ENCODE results near the gene F2R. TPM values are rescaled to one million over a fixed set of nuclear protein-coding genes. Genes with fewer than 3 reads are reported as not detected.

F2R gene
- total RNA-seq: 1 to 10 TPM; 2.5 to 3.5 TPM

- intact Hi-C loops (cut with micrococcal nuclease): no loop called here
- Mint-ChIP-seq H3K4me1 (ENCODE audit: low read depth) (peaks cover 32% of the 10 kb centered on the region), H3K27me3 (peaks cover 42% of the 10 kb centered on the region), H3K9me3 (no peaks in the 10 kb centered on the region), H3K36me3 (ENCODE audit: low read depth) (no peaks in the 10 kb centered on the region), H3K27ac (peak within 1 kb of the TSS; percentile 46), H3K4me3 (peak within 1 kb of the TSS; percentile 73)
- ATAC-seq (peak; percentile 81), DNase-seq (peak; percentile 58)
- ChIA-PET POLR2A (interaction anchor here (1.1 kb wide), 1 partner anchor 24 kb away, joined by 4 read pairs; no protein-coding TSS in a partner anchor), CTCF (interaction anchor here (1.6 to 5.9 kb wide), 2 partner anchors 24 to 59 kb away, joined by 6 to 23 read pairs; no protein-coding TSS in a partner anchor)
- TF ChIP-seq CTCF (IDR thresholded peaks at IDR 0.05): peak; percentile 83
Observed at GRCh38 chr5:76715736-76716455, at the start of gene F2R. TSS of gene F2R (plus strand) at chr5:76716126. CDS start at chr5:76716308, 182 bp downstream.

- Mint-ChIP-seq H3K4me3 (no peak overlapping the region), H3K9me3 (no peaks in the 10 kb centered on the region), H3K27ac (no peak overlapping the region), H3K27me3 (no peaks in the 10 kb centered on the region), H3K4me1 (ENCODE audit: low read depth) (no peaks in the 10 kb centered on the region), H3K36me3 (ENCODE audit: low read depth) (peaks cover 30% of the 10 kb centered on the region)
- intact Hi-C loops (cut with micrococcal nuclease): no loop called here
- CTCF ChIA-PET: interaction anchor here (1.3 kb wide), 1 partner anchor 26 kb away, joined by 4 read pairs; no protein-coding TSS in a partner anchor
- POLR2A ChIA-PET: no interaction called here
- no peak for TF ChIP-seq CTCF (IDR thresholded peaks at IDR 0.05)
- DNase-seq (no peak), ATAC-seq (no peak)
Observed at GRCh38 chr5:76667495-76667894, 48.4 kb upstream of the F2R start.

DNA sequence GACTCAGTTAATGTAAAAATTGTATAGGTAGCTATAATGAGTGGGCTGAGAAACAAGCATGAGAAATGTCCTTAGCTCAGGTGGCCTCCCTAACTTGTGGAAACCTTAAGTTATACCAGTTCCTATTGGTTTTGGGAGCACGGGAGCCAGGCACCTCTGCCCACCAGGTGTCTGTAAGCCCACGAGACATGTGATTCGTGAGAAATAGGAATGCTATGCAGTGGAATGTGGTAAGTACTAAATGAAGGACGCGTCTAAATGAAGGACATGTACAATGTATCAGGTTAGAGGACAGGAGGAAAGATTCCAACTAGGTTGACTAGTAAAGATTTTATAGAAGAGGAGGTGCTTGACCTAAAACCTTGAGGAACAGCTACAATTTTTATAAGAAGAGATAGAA, 46.7 kb upstream of the F2R start:
- ChIA-PET CTCF (interaction anchor here (2.9 kb wide), 1 partner anchor 105 kb away, joined by 14 read pairs; no protein-coding TSS in a partner anchor), POLR2A (no interaction called here)
- Mint-ChIP-seq H3K4me3 (no peak overlapping the region), H3K9me3 (no peaks in the 10 kb centered on the region), H3K36me3 (ENCODE audit: low read depth) (peaks cover 34% of the 10 kb centered on the region), H3K4me1 (ENCODE audit: low read depth) (no peaks in the 10 kb centered on the region), H3K27me3 (no peaks in the 10 kb centered on the region), H3K27ac (no peak overlapping the region)
- intact Hi-C loops (cut with micrococcal nuclease): no loop called here
- DNase-seq (no peak), ATAC-seq (no peak)
- no peak for TF ChIP-seq CTCF (IDR thresholded peaks at IDR 0.05)

GRCh38 chr5:76670508-76670907, 45.4 kb upstream of the F2R start:
- ATAC-seq (no peak), DNase-seq (no peak)
- H3K27me3 Mint-ChIP-seq: no peaks in the 10 kb centered on the region
- ChIA-PET POLR2A (no interaction called here), CTCF (interaction anchor here (1.1 to 2.9 kb wide), 2 partner anchors 69 to 104 kb away, joined by 4 to 14 read pairs; no protein-coding TSS in a partner anchor)
- H3K27ac Mint-ChIP-seq: no peak overlapping the region
- intact Hi-C loops (cut with micrococcal nuclease): no loop called here
- H3K36me3 Mint-ChIP-seq (ENCODE audit: low read depth): peaks cover 30% of the 10 kb centered on the region
- H3K4me3 Mint-ChIP-seq: no peak overlapping the region
- H3K9me3 Mint-ChIP-seq: no peaks in the 10 kb centered on the region
- no peak for TF ChIP-seq CTCF (IDR thresholded peaks at IDR 0.05)
- H3K4me1 Mint-ChIP-seq (ENCODE audit: low read depth): no peaks in the 10 kb centered on the region

GRCh38 chr5:76672242-76672641, 43.7 kb upstream of the F2R start:
- no peak overlapping the region for H3K4me3 Mint-ChIP-seq
- H3K9me3 Mint-ChIP-seq: no peaks in the 10 kb centered on the region
- intact Hi-C loops (cut with micrococcal nuclease): no loop called here
- H3K36me3 Mint-ChIP-seq (ENCODE audit: low read depth): peaks cover 37% of the 10 kb centered on the region
- H3K4me1 Mint-ChIP-seq (ENCODE audit: low read depth): no peaks in the 10 kb centered on the region
- no peaks in the 10 kb centered on the region for H3K27me3 Mint-ChIP-seq
- H3K27ac Mint-ChIP-seq: no peak overlapping the region
- TF ChIP-seq CTCF (IDR thresholded peaks at IDR 0.05): no peak
- ChIA-PET CTCF (no interaction called here), POLR2A (no interaction called here)
- DNase-seq (no peak), ATAC-seq (no peak)
